Mesenchymal stem cell (in vitro differentiated cells and primary cell): ENCODE measurements around the gene ACCSL.
A peak's percentile ranks its signal among the peaks of the same experiment; 100 is the strongest.

ENCODE experiments used
- DNase-seq: peaks from one replicate; pipeline ENCODE4 v3.0.0-alpha.2; 2013
- H2AFZ ChIP-seq: one replicate; pipeline ENCODE4 v1.6.1; 2013; ENCODE audit warnings: low read depth, mild to moderate bottlenecking, control low read depth, inconsistent platforms, low read length, moderate library complexity
- H2AK5ac ChIP-seq: 2 replicates; pipeline ENCODE4 v1.6.1; 2013; ENCODE audit warnings: low read length, moderate library complexity, mild to moderate bottlenecking, inconsistent platforms; ENCODE audit not compliant: severe bottlenecking
- H2BK120ac ChIP-seq: one replicate; pipeline ENCODE4 v1.6.1; 2013; ENCODE audit warnings: low read depth, mild to moderate bottlenecking, inconsistent platforms, low read length, moderate library complexity
- H2BK12ac ChIP-seq, 2 experiments: one replicate each; pipeline ENCODE4 v1.6.1; 2013; ENCODE audit warnings: inconsistent platforms in 2 of 2, low read length in 2 of 2, mild to moderate bottlenecking in 2 of 2, moderate library complexity in 2 of 2, control low read depth in 1 of 2
- H2BK15ac ChIP-seq: one replicate; pipeline ENCODE4 v1.6.1; 2013; ENCODE audit warnings: mild to moderate bottlenecking, low read depth, inconsistent platforms; ENCODE audit not compliant: poor library complexity, severe bottlenecking
- H2BK5ac ChIP-seq: 2 replicates; pipeline ENCODE4 v1.6.1; 2013; ENCODE audit warnings: low read depth, mild to moderate bottlenecking, low read length, control low read depth, inconsistent platforms; ENCODE audit not compliant: poor library complexity, severe bottlenecking
- H3K14ac ChIP-seq, 2 experiments: one replicate each; pipeline ENCODE4 v1.6.1; 2013; ENCODE audit warnings: inconsistent platforms in 2 of 2, low read length in 2 of 2, control low read depth in 1 of 2, mild to moderate bottlenecking in 1 of 2, moderate library complexity in 1 of 2
- H3K18ac ChIP-seq, 2 experiments: one replicate each; pipeline ENCODE4 v1.6.1; 2013; ENCODE audit warnings: inconsistent platforms in 2 of 2, low read length in 2 of 2, control low read depth in 1 of 2, low read depth in 1 of 2, mild to moderate bottlenecking in 1 of 2
- H3K23ac ChIP-seq, 2 experiments: one replicate each; pipeline ENCODE4 v1.6.1; 2013; ENCODE audit warnings: inconsistent platforms in 2 of 2, low read length in 2 of 2, mild to moderate bottlenecking in 2 of 2, moderate library complexity in 2 of 2, control low read depth in 1 of 2
- H3K27ac ChIP-seq: 2 replicates; pipeline ENCODE4 v1.5.1; 2013; ENCODE audit warnings: mild to moderate bottlenecking, moderate library complexity, low read length, control low read depth, inconsistent platforms; ENCODE audit not compliant: poor library complexity, severe bottlenecking
- H3K27me3 ChIP-seq, 2 experiments: 2 replicates each; pipeline versions ENCODE4 v1.6.1 to v1.7.0; 2013; ENCODE audit warnings: low read length in 2 of 2, mild to moderate bottlenecking in 2 of 2, moderate library complexity in 2 of 2, control low read depth in 1 of 2, inconsistent platforms in 1 of 2; ENCODE audit not compliant: control insufficient read depth in 1 of 2, insufficient read depth in 1 of 2
- H3K36me3 ChIP-seq, 2 experiments: 2 replicates each; pipeline versions ENCODE4 v1.6.1 to v1.7.0; 2013; ENCODE audit warnings: low read length in 2 of 2, control low read depth in 1 of 2, inconsistent platforms in 1 of 2, low read depth in 1 of 2, mild to moderate bottlenecking in 1 of 2; ENCODE audit not compliant: insufficient read depth in 2 of 2, control insufficient read depth in 1 of 2
- H3K4ac ChIP-seq, 2 experiments: one replicate each; pipeline ENCODE4 v1.6.1; 2013; ENCODE audit warnings: inconsistent platforms in 2 of 2, low read length in 2 of 2, mild to moderate bottlenecking in 2 of 2, moderate library complexity in 2 of 2, control low read depth in 1 of 2, low read depth in 1 of 2
- H3K4me1 ChIP-seq: 2 replicates; pipeline ENCODE4 v1.6.1; 2013; ENCODE audit warnings: low read depth, low read length, control low read depth; ENCODE audit not compliant: control insufficient read depth, insufficient read depth
- H3K4me2 ChIP-seq: 2 replicates; pipeline ENCODE4 v1.6.1; 2013; ENCODE audit warnings: low read length, mild to moderate bottlenecking, inconsistent platforms; ENCODE audit not compliant: poor library complexity, severe bottlenecking
- H3K4me3 ChIP-seq, 2 experiments: 2 replicates each; pipeline versions ENCODE4 v1.5.1 to v1.7.0; 2013; ENCODE audit warnings: low read length in 2 of 2, mild to moderate bottlenecking in 2 of 2, control low read depth in 1 of 2, low read depth in 1 of 2; ENCODE audit not compliant: insufficient read depth in 1 of 2
- H3K79me1 ChIP-seq: replicated peaks from 2 replicates; pipeline ENCODE4 v1.6.1; 2013; ENCODE audit warnings: mild to moderate bottlenecking, control low read depth, low read length, inconsistent platforms; ENCODE audit not compliant: poor library complexity, severe bottlenecking
- H3K9ac ChIP-seq: 2 replicates; pipeline ENCODE4 v1.7.0; 2013; ENCODE audit warnings: mild to moderate bottlenecking, low read length, moderate library complexity
- H3K9me3 ChIP-seq: 2 replicates; pipeline ENCODE4 v1.7.0; 2013; ENCODE audit warnings: mild to moderate bottlenecking, low read length; ENCODE audit not compliant: control insufficient read depth
- H4K8ac ChIP-seq: one replicate; pipeline ENCODE4 v1.6.1; 2013; ENCODE audit warnings: inconsistent platforms, mild to moderate bottlenecking, low read length, moderate library complexity
- H4K91ac ChIP-seq: one replicate; pipeline ENCODE4 v1.6.1; 2013; ENCODE audit warnings: mild to moderate bottlenecking, low read length, inconsistent platforms
- WGBS: methylation state at CpG from one replicate; pipeline ENCODE4 v1.1.7; 2013; ENCODE audit warnings: mixed read lengths; 5-methylcytosine and 5-hydroxymethylcytosine counted together

Gene ACCSL

DNA sequence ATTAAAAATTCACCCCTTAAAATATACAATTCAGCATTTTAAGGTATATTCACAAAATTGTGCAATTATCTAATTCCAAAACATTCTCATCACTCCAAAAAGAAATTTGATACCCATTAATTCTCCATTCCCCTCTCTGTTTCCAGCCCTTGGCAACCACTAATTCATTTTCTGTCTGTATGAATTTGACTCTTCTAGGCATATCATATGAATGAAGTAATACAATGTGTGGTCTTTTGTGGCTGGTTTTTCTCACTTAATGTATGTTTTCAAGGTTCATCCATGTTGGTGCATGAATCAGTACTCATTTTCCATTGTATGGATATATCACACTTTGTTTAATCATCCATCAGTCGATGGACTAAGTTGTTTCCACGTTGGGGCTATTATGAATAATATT lies 29.0 kb upstream of the ACCSL start:
- Histone ChIP-seq H4K91ac (no peak overlapping the region), H3K79me1 (no peaks in the 10 kb centered on the region), H4K8ac (no peak overlapping the region), H3K4me2 (no peak overlapping the region), H3K27ac (no peak overlapping the region), H3K27me3 (peaks cover 0 to 16% of the 10 kb centered on the region in 2 experiments), H3K14ac (no peak overlapping the region), H3K18ac (no peak overlapping the region), H2BK5ac (no peak overlapping the region), H3K4ac (no peak overlapping the region), H2BK120ac (no peak overlapping the region), H3K4me1 (peaks cover 5% of the 10 kb centered on the region), H2BK15ac (no peak overlapping the region), H2BK12ac (no peak overlapping the region), H3K36me3 (no peaks in the 10 kb centered on the region), H3K4me3 (no peak overlapping the region), H3K9me3 (peaks cover 11% of the 10 kb centered on the region), H2AK5ac (no peak overlapping the region), H2AFZ (no peak overlapping the region), H3K23ac (no peak overlapping the region), H3K9ac (no peak overlapping the region)
- DNase-seq = no peak
- WGBS = 79% methylated on average over 2 of the region's 2 CpGs

DNA sequence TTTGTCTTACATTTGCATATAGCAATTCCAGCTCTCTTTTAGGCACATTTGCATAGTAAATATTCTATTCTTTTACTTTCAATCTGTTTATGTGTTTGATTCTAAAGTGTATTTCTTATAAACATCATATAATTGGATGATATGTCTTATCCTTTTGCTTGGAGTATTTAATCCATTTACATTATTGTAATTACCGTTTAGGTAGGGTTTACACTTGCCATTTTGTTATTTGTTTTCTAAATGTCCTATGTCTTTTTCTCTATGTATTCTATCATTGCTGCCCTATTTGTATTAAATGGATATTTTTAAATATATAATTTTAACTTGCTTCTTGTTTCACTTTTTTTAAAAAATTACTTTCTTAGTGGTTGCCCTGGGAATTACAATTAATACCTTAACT lies 22.8 kb upstream of the ACCSL start:
- Histone ChIP-seq H3K9me3 (peaks cover 35% of the 10 kb centered on the region), H3K79me1 (no peaks in the 10 kb centered on the region), H3K23ac (no peak overlapping the region), H2AFZ (no peak overlapping the region), H3K27ac (no peak overlapping the region), H2BK12ac (no peak overlapping the region), H4K91ac (no peak overlapping the region), H3K36me3 (no peaks in the 10 kb centered on the region), H3K27me3 (peaks cover 0 to 17% of the 10 kb centered on the region in 2 experiments), H2BK120ac (no peak overlapping the region), H2BK5ac (no peak overlapping the region), H2AK5ac (no peak overlapping the region), H3K4me3 (no peak overlapping the region), H3K18ac (no peak overlapping the region), H3K4ac (no peak overlapping the region), H4K8ac (no peak overlapping the region), H3K14ac (no peak overlapping the region), H3K9ac (no peak overlapping the region), H2BK15ac (no peak overlapping the region), H3K4me2 (no peak overlapping the region), H3K4me1 (no peaks in the 10 kb centered on the region)
- DNase-seq = no peak
- whole genome bisulfite sequencing = no CpG with 5 or more reads among the region's 1 CpG

DNA sequence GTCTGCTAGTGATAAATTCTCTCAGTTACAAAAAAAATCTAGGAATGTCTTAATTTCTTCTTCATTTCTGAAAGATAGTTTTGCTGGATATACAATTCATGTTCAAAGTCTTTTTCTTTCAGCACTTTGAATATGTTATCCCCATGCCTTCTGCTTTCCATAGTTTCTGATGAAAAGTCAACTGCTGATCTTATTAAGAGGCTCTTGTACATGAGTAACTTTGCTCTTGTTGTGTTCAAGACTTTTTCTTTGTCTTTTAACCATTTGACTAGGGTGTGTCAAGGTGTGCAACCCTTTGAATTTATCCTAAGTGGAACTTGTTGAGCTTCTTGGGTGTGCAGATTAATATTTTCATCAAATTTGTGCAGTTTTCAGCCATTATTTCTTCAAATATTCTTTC lies 22.1 kb upstream of the ACCSL start:
- Histone ChIP-seq H2BK12ac (no peak overlapping the region), H3K4ac (no peak overlapping the region), H3K9me3 (peaks cover 35% of the 10 kb centered on the region), H3K27me3 (peaks cover 0 to 19% of the 10 kb centered on the region in 2 experiments), H3K18ac (no peak overlapping the region), H3K9ac (no peak overlapping the region), H4K8ac (no peak overlapping the region), H2BK5ac (no peak overlapping the region), H2BK15ac (no peak overlapping the region), H2BK120ac (no peak overlapping the region), H2AK5ac (no peak overlapping the region), H3K4me1 (peaks cover 2% of the 10 kb centered on the region), H3K4me3 (no peak overlapping the region), H3K36me3 (no peaks in the 10 kb centered on the region), H2AFZ (no peak overlapping the region), H4K91ac (no peak overlapping the region), H3K79me1 (no peaks in the 10 kb centered on the region), H3K14ac (no peak overlapping the region), H3K27ac (no peak overlapping the region), H3K23ac (no peak overlapping the region), H3K4me2 (no peak overlapping the region)
- no peak for DNase-seq

DNA sequence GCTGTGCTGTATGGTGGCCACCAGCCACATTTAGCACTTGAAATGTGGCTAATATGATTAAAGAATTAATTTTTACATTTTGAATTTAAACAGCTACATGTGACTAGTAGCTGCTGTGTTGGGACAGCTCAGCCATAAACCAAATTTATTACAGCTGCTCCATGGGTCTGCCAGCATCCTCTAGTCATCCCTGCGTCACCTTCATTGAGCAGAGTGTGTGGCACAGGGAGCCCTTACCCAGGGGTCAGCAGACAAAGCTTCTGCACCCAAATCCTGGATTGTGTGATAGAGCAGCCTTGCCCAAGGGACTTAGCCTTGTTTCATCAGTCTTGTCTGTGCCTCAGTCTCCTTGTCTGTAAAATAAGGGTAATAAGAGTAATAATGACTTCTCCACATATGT lies 19.4 kb upstream of the ACCSL start:
- H3K4me3 ChIP-seq = no peak overlapping the region
- H4K91ac ChIP-seq = no peak overlapping the region
- no peak overlapping the region for H2BK120ac ChIP-seq
- H3K4ac ChIP-seq = no peak overlapping the region
- no peak overlapping the region for H2BK12ac ChIP-seq
- H3K23ac ChIP-seq = no peak overlapping the region
- H2BK15ac ChIP-seq = no peak overlapping the region
- H3K27ac ChIP-seq = no peak overlapping the region
- no peak for DNase-seq
- no peak overlapping the region for H3K14ac ChIP-seq
- H2AFZ ChIP-seq = no peak overlapping the region
- H3K36me3 ChIP-seq = no peaks in the 10 kb centered on the region
- H3K79me1 ChIP-seq = no peaks in the 10 kb centered on the region
- H2BK5ac ChIP-seq = no peak overlapping the region
- WGBS = 95% methylated on average over 1 of the region's 1 CpG
- H3K18ac ChIP-seq = peak overlapping the region in 1 of 2 experiments; percentile 8
- H3K4me2 ChIP-seq = no peak overlapping the region
- H3K9me3 ChIP-seq = peaks cover 24% of the 10 kb centered on the region
- H3K9ac ChIP-seq = peak overlapping the region; percentile 30
- H2AK5ac ChIP-seq = no peak overlapping the region
- H3K27me3 ChIP-seq = peaks cover 0 to 46% of the 10 kb centered on the region in 2 experiments
- H3K4me1 ChIP-seq = peaks cover 6% of the 10 kb centered on the region
- no peak overlapping the region for H4K8ac ChIP-seq
